Prostate gland (tissue), 2 donors: ENCODE measurements around the gene ZNF423.

ENCODE experiments used
- CTCF ChIP-seq, 4 experiments: fragments of 200-600 bp in 2 of 4; fragments of 450-650 bp in 2 of 4; sonication (generic) in 2 of 4; IDR thresholded peaks; 1 replicate in 3 of 4; 2 replicates in 1 of 4; pipeline ENCODE4 v1.5.1; 2016 to 2019; ENCODE audit warnings: antibody characterized with exemption in 4 of 4, mild to moderate bottlenecking in 2 of 4, moderate library complexity in 2 of 4
- POLR2A ChIP-seq: fragments of 450-650 bp; IDR thresholded peaks from one replicate; pipeline ENCODE4 v1.6.1; 2016; ENCODE audit warnings: antibody characterized with exemption, mild to moderate bottlenecking

DNA sequence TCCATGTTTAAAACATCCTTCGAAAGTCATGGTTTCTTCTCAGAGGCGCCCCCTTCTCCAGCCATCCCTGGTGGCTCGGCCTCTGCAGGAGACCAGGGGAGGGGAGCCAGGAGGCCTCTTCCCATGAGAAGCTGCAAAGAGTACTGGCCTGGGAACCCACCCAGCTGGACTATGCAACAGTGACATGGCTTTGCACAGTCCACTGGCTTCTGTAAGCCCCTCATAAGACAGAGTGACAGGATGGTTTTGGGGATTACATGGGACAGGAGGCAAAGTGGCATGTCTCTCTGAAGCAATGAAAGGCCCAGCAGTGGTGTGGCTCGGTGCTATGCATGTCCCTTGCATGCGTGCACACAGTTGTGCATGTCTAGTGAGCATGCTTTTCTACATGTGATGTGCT lies 382.8 kb downstream of the ZNF423 start:
- TF ChIP-seq CTCF (IDR thresholded peaks at IDR 0.05) (no peak), POLR2A (no peak)
